ENCODE results near the gene FOXD4.
"Not testable (repeated sequence)": the region's sequence is repeated elsewhere in the genome, so short reads cannot be mapped to it uniquely, and the experiment has no call there.

The FOXD4 gene

GRCh38 chr9:90851-91250 is 27.4 kb downstream of the FOXD4 start:
- H3K27ac ChIP-seq (ENCODE audit: low read length); H3K4me3 ChIP-seq (ENCODE audit: low read length in 2 of 2); H3K36me3 ChIP-seq (ENCODE audit: control insufficient read depth in 2 of 2, insufficient read depth in 2 of 2, low read length in 2 of 2); H3K9me3 ChIP-seq (ENCODE audit: control insufficient read depth in 2 of 2, low read length in 2 of 2); H3K9ac ChIP-seq (ENCODE audit: low read length in 2 of 2); H3K4me1 ChIP-seq (ENCODE audit: control insufficient read depth, insufficient read depth, low read length); H3K27me3 ChIP-seq (ENCODE audit: control insufficient read depth in 1 of 2, insufficient read depth in 2 of 2, low read length in 2 of 2): not testable (repeated sequence)

DNA sequence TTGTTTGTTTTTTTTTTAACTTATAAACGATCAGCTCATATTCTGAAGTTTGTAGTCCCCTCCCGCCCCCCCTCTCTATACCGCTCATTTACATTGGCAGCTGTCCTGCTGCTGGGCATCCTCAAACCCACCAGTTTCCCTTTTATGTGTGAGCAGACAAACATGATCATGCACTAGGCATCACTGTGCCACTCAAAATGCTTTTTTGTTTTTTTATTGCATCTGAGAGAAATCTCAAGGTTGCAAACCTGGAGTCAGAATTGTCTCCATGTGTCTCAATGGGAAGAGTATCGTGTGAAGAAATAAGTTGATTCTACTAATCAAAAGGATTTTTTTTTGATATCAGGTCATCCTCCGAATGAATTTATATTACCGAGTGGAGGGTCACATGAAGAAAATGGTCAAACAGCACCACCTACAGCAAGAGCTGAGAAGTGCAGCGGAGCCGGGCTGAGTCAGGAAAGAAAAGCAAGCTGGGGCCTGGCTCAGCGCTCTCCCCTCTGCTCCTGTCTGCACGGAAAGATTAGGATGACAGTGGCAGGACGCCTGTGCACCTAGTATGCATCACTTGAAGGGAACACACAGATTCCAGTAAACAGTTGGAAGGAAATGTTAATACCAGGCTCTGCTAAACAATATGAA is 29.7 kb downstream of the FOXD4 start:
- H3K36me3 ChIP-seq (ENCODE audit: control insufficient read depth in 2 of 2, insufficient read depth in 2 of 2, low read length in 2 of 2); H3K4me1 ChIP-seq (ENCODE audit: control insufficient read depth, insufficient read depth, low read length); H3K27me3 ChIP-seq (ENCODE audit: control insufficient read depth in 1 of 2, insufficient read depth in 2 of 2, low read length in 2 of 2); H3K9me3 ChIP-seq (ENCODE audit: control insufficient read depth in 2 of 2, low read length in 2 of 2); H3K9ac ChIP-seq (ENCODE audit: low read length in 2 of 2); H3K4me3 ChIP-seq (ENCODE audit: low read length in 2 of 2); H3K27ac ChIP-seq (ENCODE audit: low read length): not testable (repeated sequence)

- H3K27ac ChIP-seq (ENCODE audit: low read length); H3K4me3 ChIP-seq (ENCODE audit: low read length in 2 of 2); H3K9me3 ChIP-seq (ENCODE audit: control insufficient read depth in 2 of 2, low read length in 2 of 2); H3K4me1 ChIP-seq (ENCODE audit: control insufficient read depth, insufficient read depth, low read length); H3K27me3 ChIP-seq (ENCODE audit: control insufficient read depth in 1 of 2, insufficient read depth in 2 of 2, low read length in 2 of 2); H3K36me3 ChIP-seq (ENCODE audit: control insufficient read depth in 2 of 2, insufficient read depth in 2 of 2, low read length in 2 of 2); H3K9ac ChIP-seq (ENCODE audit: low read length in 2 of 2): not testable (repeated sequence)
Observed at GRCh38 chr9:87860-88259, 30.4 kb downstream of the FOXD4 start.

GRCh38 chr9:87105-87504 is 31.1 kb downstream of the FOXD4 start:
- not testable (repeated sequence) for H3K27ac ChIP-seq (ENCODE audit: low read length); H3K4me3 ChIP-seq (ENCODE audit: low read length in 2 of 2); H3K36me3 ChIP-seq (ENCODE audit: control insufficient read depth in 2 of 2, insufficient read depth in 2 of 2, low read length in 2 of 2); H3K4me1 ChIP-seq (ENCODE audit: control insufficient read depth, insufficient read depth, low read length); H3K9ac ChIP-seq (ENCODE audit: low read length in 2 of 2); H3K9me3 ChIP-seq (ENCODE audit: control insufficient read depth in 2 of 2, low read length in 2 of 2); H3K27me3 ChIP-seq (ENCODE audit: control insufficient read depth in 1 of 2, insufficient read depth in 2 of 2, low read length in 2 of 2)

DNA sequence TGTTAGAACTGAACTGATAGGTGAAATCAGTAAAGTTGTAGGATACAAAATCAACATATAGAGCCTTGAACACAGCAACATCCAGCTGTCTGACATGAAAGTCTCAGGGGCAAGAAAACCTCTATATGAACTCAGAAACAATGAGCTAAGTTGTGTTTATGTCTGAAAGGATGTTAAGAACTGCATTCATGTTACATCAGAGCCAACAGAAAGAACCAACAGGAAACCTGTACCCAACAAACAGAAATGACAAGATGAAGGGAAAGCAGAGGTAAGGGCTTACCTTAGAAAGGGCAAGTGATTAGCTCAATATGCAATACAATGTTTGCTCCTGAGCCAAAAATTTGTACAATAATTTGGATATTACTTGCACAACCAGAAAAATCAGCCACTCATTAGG is 31.5 kb downstream of the FOXD4 start:
- H3K27ac ChIP-seq (ENCODE audit: low read length); H3K27me3 ChIP-seq (ENCODE audit: control insufficient read depth in 1 of 2, insufficient read depth in 2 of 2, low read length in 2 of 2); H3K4me3 ChIP-seq (ENCODE audit: low read length in 2 of 2); H3K4me1 ChIP-seq (ENCODE audit: control insufficient read depth, insufficient read depth, low read length); H3K9me3 ChIP-seq (ENCODE audit: control insufficient read depth in 2 of 2, low read length in 2 of 2); H3K36me3 ChIP-seq (ENCODE audit: control insufficient read depth in 2 of 2, insufficient read depth in 2 of 2, low read length in 2 of 2); H3K9ac ChIP-seq (ENCODE audit: low read length in 2 of 2): not testable (repeated sequence)

- not testable (repeated sequence) for H3K4me1 ChIP-seq (ENCODE audit: control insufficient read depth, insufficient read depth, low read length); H3K27me3 ChIP-seq (ENCODE audit: control insufficient read depth in 1 of 2, insufficient read depth in 2 of 2, low read length in 2 of 2); H3K9ac ChIP-seq (ENCODE audit: low read length in 2 of 2); H3K36me3 ChIP-seq (ENCODE audit: control insufficient read depth in 2 of 2, insufficient read depth in 2 of 2, low read length in 2 of 2); H3K4me3 ChIP-seq (ENCODE audit: low read length in 2 of 2); H3K9me3 ChIP-seq (ENCODE audit: control insufficient read depth in 2 of 2, low read length in 2 of 2); H3K27ac ChIP-seq (ENCODE audit: low read length)
Observed at GRCh38 chr9:82932-83689, 35.1 kb downstream of the FOXD4 start.

DNA sequence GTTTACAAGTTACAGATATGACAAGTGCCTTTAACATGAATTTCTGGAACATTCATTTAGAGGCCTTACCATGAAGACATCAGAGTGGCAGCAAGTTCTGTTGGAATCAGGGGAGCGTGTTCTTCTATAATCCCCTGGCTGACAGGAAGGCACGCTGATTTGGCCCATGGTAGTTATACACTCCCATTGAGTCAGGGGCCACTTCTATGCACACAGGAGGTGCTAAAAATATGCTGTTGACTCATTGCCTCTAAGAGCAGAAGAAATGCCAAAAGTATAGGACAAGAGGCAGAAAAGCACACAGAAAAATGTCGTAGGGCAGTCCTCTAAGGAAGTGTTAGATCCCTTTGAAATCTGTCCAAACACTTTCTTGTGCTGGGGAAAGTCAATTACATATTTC is 39.9 kb downstream of the FOXD4 start:
- H3K27ac ChIP-seq (ENCODE audit: low read length); H3K4me3 ChIP-seq (ENCODE audit: low read length in 2 of 2); H3K9ac ChIP-seq (ENCODE audit: low read length in 2 of 2); H3K27me3 ChIP-seq (ENCODE audit: control insufficient read depth in 1 of 2, insufficient read depth in 2 of 2, low read length in 2 of 2); H3K36me3 ChIP-seq (ENCODE audit: control insufficient read depth in 2 of 2, insufficient read depth in 2 of 2, low read length in 2 of 2); H3K4me1 ChIP-seq (ENCODE audit: control insufficient read depth, insufficient read depth, low read length); H3K9me3 ChIP-seq (ENCODE audit: control insufficient read depth in 2 of 2, low read length in 2 of 2): not testable (repeated sequence)

GRCh38 chr9:76389-76788 is 41.8 kb downstream of the FOXD4 start:
- H3K27ac ChIP-seq (ENCODE audit: low read length); H3K36me3 ChIP-seq (ENCODE audit: control insufficient read depth in 2 of 2, insufficient read depth in 2 of 2, low read length in 2 of 2); H3K9ac ChIP-seq (ENCODE audit: low read length in 2 of 2); H3K9me3 ChIP-seq (ENCODE audit: control insufficient read depth in 2 of 2, low read length in 2 of 2); H3K4me1 ChIP-seq (ENCODE audit: control insufficient read depth, insufficient read depth, low read length); H3K27me3 ChIP-seq (ENCODE audit: control insufficient read depth in 1 of 2, insufficient read depth in 2 of 2, low read length in 2 of 2); H3K4me3 ChIP-seq (ENCODE audit: low read length in 2 of 2): not testable (repeated sequence)

DNA sequence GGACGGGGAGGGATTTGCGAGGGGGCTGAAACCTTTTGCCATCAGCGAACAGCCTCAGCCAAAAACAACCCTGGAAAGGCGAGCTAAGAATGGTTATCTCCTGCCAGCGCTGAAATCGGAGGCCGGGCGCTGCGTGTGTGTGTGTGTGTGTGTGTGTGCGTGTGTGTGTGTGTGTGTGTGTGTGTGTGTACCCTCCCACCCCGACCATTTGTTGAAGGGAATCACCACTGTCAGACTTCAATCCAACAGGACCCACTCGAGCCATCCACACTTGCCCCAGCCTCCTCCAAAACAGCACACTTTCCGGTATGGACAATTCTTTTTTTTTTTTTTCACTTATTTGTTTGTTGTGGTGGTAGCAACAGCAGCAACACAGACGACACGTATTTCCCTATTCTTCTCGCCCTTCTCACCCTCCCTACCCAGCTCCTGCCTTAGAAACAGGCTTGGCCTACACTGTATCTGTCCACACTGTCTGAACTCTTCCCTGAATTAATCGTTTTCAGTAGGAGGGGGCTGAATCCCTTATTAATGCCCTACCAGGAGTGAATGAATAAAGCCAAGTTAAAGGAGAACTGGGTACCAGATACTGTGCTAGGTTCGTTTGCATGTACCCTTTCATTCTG is 44.2 kb downstream of the FOXD4 start:
- not testable (repeated sequence) for H3K27ac ChIP-seq (ENCODE audit: low read length); H3K27me3 ChIP-seq (ENCODE audit: control insufficient read depth in 1 of 2, insufficient read depth in 2 of 2, low read length in 2 of 2); H3K9ac ChIP-seq (ENCODE audit: low read length in 2 of 2); H3K36me3 ChIP-seq (ENCODE audit: control insufficient read depth in 2 of 2, insufficient read depth in 2 of 2, low read length in 2 of 2); H3K9me3 ChIP-seq (ENCODE audit: control insufficient read depth in 2 of 2, low read length in 2 of 2); H3K4me1 ChIP-seq (ENCODE audit: control insufficient read depth, insufficient read depth, low read length)
- H3K4me3 ChIP-seq (ENCODE audit: low read length in 2 of 2) = peak overlapping the region in 1 of 2 donors; percentile 64

DNA sequence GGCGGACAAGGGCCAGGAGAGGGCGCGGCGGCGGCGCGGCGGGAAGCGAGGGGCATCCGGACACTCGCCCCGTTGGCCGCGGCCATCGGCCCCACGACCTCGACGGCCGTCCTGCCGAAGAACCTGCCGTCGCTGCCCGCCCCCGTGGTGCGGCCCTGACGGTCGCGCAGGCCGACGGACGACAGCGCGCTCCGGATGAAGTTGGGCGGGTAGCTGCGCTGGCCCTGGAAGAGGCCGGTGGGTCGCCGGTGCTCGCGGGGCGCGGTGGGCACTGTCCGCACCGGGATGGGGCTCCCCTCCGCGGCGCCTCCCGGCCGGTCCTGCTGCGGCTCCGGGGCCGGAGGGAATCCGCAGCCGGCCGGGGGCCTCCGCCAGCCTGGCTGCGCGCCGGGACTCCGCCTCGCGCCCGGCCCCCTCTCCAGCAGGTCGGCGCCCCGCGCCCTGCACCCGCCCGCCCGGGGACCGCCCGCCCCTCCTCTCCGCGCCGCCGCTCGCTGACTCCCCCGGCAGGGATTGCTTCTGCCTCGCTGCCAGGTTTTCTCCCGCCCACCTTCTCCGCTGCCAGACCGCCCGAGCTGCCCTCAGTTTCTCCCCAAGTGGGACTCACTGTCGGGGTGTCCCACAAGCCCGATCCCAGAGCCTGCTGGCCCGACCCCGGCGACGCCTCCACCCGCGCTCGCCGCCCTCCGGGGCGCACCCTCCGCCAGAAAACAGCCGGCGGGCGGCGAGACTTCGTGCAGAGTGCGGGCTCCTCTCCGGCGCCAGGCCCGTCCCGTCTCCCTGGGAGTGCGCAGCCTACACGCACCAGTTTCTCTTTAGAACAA is 44.9 kb downstream of the FOXD4 start:
- peak overlapping the region in 1 of 2 donors; percentile 64 for H3K4me3 ChIP-seq (ENCODE audit: low read length in 2 of 2)
- H3K9ac ChIP-seq (ENCODE audit: low read length in 2 of 2); H3K27ac ChIP-seq (ENCODE audit: low read length); H3K27me3 ChIP-seq (ENCODE audit: control insufficient read depth in 1 of 2, insufficient read depth in 2 of 2, low read length in 2 of 2); H3K4me1 ChIP-seq (ENCODE audit: control insufficient read depth, insufficient read depth, low read length); H3K9me3 ChIP-seq (ENCODE audit: control insufficient read depth in 2 of 2, low read length in 2 of 2); H3K36me3 ChIP-seq (ENCODE audit: control insufficient read depth in 2 of 2, insufficient read depth in 2 of 2, low read length in 2 of 2): not testable (repeated sequence)

Measured in stomach smooth muscle (tissue), 2 donors.